Astrocyte of the spinal cord (primary cell): ENCODE measurements around the gene LMAN2.

ENCODE experiments used
- DNase-seq: peaks from one replicate; pipeline ENCODE4 v3.0.0; 2011; ENCODE audit warnings: low read depth, low spot score
- H3K4me3 ChIP-seq: 2 replicates; pipeline ENCODE4 v1.5.1; 2011; ENCODE audit warnings: low read depth, mild to moderate bottlenecking, low read length, moderate library complexity
- CTCF ChIP-seq: IDR thresholded peaks from 2 replicates; pipeline ENCODE4 v1.5.1; 2012; ENCODE audit warnings: low read depth, mild to moderate bottlenecking, low read length, inconsistent platforms
- in situ Hi-C: cut with HindIII; loops from 2 replicates; pipeline ENCODE4 v1.10.0; 2017; ENCODE audit warnings: low sequenced_read_pairs

LMAN2 gene

DNA sequence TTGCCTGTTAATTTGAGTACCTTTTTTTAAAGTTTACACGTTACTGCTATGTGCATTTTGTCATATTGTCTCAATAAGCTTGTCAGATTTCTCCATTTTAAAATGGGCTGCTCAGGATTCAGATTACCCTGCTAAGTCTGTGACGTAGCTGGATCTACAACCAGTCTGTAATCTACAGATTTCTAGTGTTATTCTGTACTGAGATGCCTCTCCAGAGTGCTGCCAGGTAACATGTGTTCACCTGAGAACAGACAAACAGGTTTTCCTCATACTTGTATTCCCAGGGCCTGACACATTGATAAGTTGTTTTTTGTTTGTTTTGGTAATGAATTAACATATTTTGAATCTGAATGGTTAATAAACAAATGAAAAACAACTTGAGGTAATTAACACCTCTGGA lies 63.3 kb downstream of the LMAN2 start:
- no peak for DNase-seq
- no peak for TF ChIP-seq CTCF
- H3K4me3 ChIP-seq = no peak overlapping the region
- in situ Hi-C loops = no loop called here
